OCI-LY1 (cell line): ENCODE data around the gene FOXK2.

ENCODE experiments used
- H2AFZ ChIP-seq: fragments of 200-600 bp; sonication (generic), shearing (Covaris generic); 2 replicates; pipeline ENCODE4 v1.6.0; 2014; ENCODE audit warnings: antibody characterized with exemption, mild to moderate bottlenecking, low read length
- H3F3A ChIP-seq: fragments of 200-600 bp; sonication (generic), shearing (Covaris generic); 2 replicates; pipeline ENCODE4 v1.6.0; 2014; ENCODE audit warnings: mild to moderate bottlenecking, antibody characterized with exemption, low read length, moderate library complexity; ENCODE audit not compliant: insufficient read depth
- H3K27ac ChIP-seq: fragments of 200-600 bp; sonication (generic); 2 replicates; pipeline ENCODE4 v1.5.1; 2014; ENCODE audit warnings: low read length, mixed run types, mild to moderate bottlenecking, low read depth; ENCODE audit not compliant: poor library complexity, severe bottlenecking
- H3K27me3 ChIP-seq: fragments of 200-600 bp; sonication (generic); 2 replicates; pipeline ENCODE4 v1.6.0; 2014; ENCODE audit warnings: antibody characterized with exemption, mild to moderate bottlenecking, low read length, moderate library complexity; ENCODE audit not compliant: insufficient read depth
- H3K36me3 ChIP-seq: fragments of 200-600 bp; sonication (generic); 2 replicates; pipeline ENCODE4 v1.6.1; 2014; ENCODE audit warnings: mild to moderate bottlenecking, antibody characterized with exemption, low read length, moderate library complexity, mixed read lengths; ENCODE audit not compliant: insufficient read depth
- H3K4me1 ChIP-seq: fragments of 200-600 bp; sonication (generic); 2 replicates; pipeline ENCODE4 v1.5.1; 2014; ENCODE audit warnings: mild to moderate bottlenecking, low read length, moderate library complexity; ENCODE audit not compliant: insufficient read depth, severe bottlenecking
- H3K4me2 ChIP-seq: fragments of 200-600 bp; sonication (generic), shearing (Covaris generic); 2 replicates; pipeline ENCODE4 v1.6.1; 2014; ENCODE audit warnings: low read length
- H3K4me3 ChIP-seq: fragments of 200-600 bp; sonication (generic); 2 replicates; pipeline ENCODE4 v1.5.1; 2014; ENCODE audit warnings: low read length, low read depth, mild to moderate bottlenecking, mixed read lengths; ENCODE audit not compliant: poor library complexity, severe bottlenecking
- H3K79me2 ChIP-seq: fragments of 200-600 bp; shearing (Covaris generic); 2 replicates; pipeline ENCODE4 v1.6.1; 2016; ENCODE audit warnings: mixed run types, low read length, mixed read lengths; ENCODE audit not compliant: insufficient read depth
- H3K9ac ChIP-seq: fragments of 200-600 bp; sonication (generic), shearing (Covaris generic); 2 replicates; pipeline ENCODE4 v1.6.1; 2014; ENCODE audit warnings: mild to moderate bottlenecking, low read length, mixed read lengths
- H3K9me2 ChIP-seq: fragments of 200-600 bp; sonication (generic), shearing (Covaris generic); 2 replicates; pipeline ENCODE4 v1.6.1; 2014; ENCODE audit warnings: low read depth, mild to moderate bottlenecking, low read length, mixed read lengths
- H3K9me3 ChIP-seq: fragments of 200-600 bp; shearing (Covaris generic); 2 replicates; pipeline ENCODE4 v1.6.1; 2014; ENCODE audit warnings: low read length, mixed read lengths
- H4K20me1 ChIP-seq: fragments of 200-600 bp; sonication (generic), shearing (Covaris generic); 2 replicates; pipeline ENCODE4 v1.6.0; 2016; ENCODE audit warnings: mild to moderate bottlenecking, low read length; ENCODE audit not compliant: insufficient read depth
- CTCF ChIP-seq: fragments of 200-600 bp; sonication (generic), shearing (Covaris generic); IDR thresholded peaks from 2 replicates; pipeline ENCODE4 v1.5.1; 2017; ENCODE audit warnings: mild to moderate bottlenecking, antibody characterized with exemption, low read length, moderate library complexity, mixed read lengths
- EZH2 ChIP-seq: fragments of 200-600 bp; sonication (generic), shearing (Covaris generic); IDR thresholded peaks from 2 replicates; pipeline ENCODE4 v1.8.0; 2017; ENCODE audit warnings: borderline replicate concordance, mixed run types, mild to moderate bottlenecking, antibody characterized with exemption, low read length, moderate library complexity, mixed read lengths

FOXK2 gene

DNA sequence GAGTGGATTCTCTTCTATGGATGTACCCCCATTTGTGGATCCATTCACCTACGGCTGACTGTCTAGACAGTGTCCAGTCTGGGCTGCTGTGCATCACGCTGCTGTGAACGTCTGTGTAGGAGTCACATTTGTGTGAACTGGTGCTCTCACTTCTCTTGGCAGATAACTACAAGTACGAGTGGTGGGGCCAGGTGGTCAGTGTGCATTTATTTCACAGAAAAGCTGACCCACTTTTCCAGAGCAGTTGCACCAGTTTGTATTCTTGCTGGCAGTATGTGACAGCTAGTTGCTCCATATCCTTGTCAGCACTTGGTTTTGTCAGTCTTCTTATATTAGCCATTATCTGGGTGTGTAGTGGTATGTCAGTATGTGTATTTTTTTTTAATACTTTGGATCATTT is 28.4 kb downstream of the FOXK2 start:
- H4K20me1 ChIP-seq = no peaks in the 10 kb centered on the region
- H3K4me2 ChIP-seq = no peak overlapping the region

GRCh38 chr17:82548681-82549303 is 29.3 kb downstream of the FOXK2 start:
- Histone ChIP-seq H3F3A (peaks cover 3% of the 10 kb centered on the region; the same call in 1 of the 2 replicates), H4K20me1 (no peaks in the 10 kb centered on the region), H3K36me3 (peaks cover 15% of the 10 kb centered on the region), H3K4me3 (no peak overlapping the region), H3K9ac (no peak overlapping the region), H2AFZ (no peak overlapping the region), H3K9me3 (no peaks in the 10 kb centered on the region), H3K27me3 (no peaks in the 10 kb centered on the region), H3K4me2 (no peak overlapping the region), H3K9me2 (no peaks in the 10 kb centered on the region), H3K4me1 (peaks cover 45% of the 10 kb centered on the region), H3K27ac (no peak overlapping the region), H3K79me2 (peaks cover 84% of the 10 kb centered on the region)
- TF ChIP-seq EZH2 (no peak), CTCF (no peak)

More for the DNA sequence above, 28.4 kb downstream of the FOXK2 start:
- Histone ChIP-seq H3K79me2 (peaks cover 84% of the 10 kb centered on the region), H3K36me3 (peaks cover 15% of the 10 kb centered on the region), H3K27me3 (no peaks in the 10 kb centered on the region), H3K27ac (no peak overlapping the region), H3K4me3 (no peak overlapping the region), H3F3A (peaks cover 3% of the 10 kb centered on the region; the same call in 1 of the 2 replicates), H3K9me2 (no peaks in the 10 kb centered on the region), H2AFZ (no peak overlapping the region), H3K9ac (no peak overlapping the region), H3K9me3 (no peaks in the 10 kb centered on the region), H3K4me1 (peaks cover 39% of the 10 kb centered on the region)
- TF ChIP-seq EZH2 = no peak
- TF ChIP-seq CTCF = no peak

- Histone ChIP-seq H3K9me2 (no peaks in the 10 kb centered on the region), H3K27ac (peak overlapping the region; percentile 82), H3K4me1 (peaks cover 41% of the 10 kb centered on the region), H3K9ac (peak overlapping the region; percentile 34; the same call in 1 of the 2 replicates), H3K4me3 (peak overlapping the region; percentile 31), H3K4me2 (peak overlapping the region; percentile 55), H3F3A (peaks cover 3% of the 10 kb centered on the region; the same call in 1 of the 2 replicates), H3K27me3 (no peaks in the 10 kb centered on the region), H3K36me3 (peaks cover 9% of the 10 kb centered on the region), H4K20me1 (no peaks in the 10 kb centered on the region), H2AFZ (no peak overlapping the region), H3K79me2 (peaks cover 83% of the 10 kb centered on the region), H3K9me3 (no peaks in the 10 kb centered on the region)
- no peak for TF ChIP-seq EZH2
- peak; percentile 91 for TF ChIP-seq CTCF
Measured at GRCh38 chr17:82551779-82552457, 32.4 kb downstream of the FOXK2 start.
